H4 (cell line): Measurements from ENCODE around the gene WHRN. TPM values are rescaled to one million over a fixed set of nuclear protein-coding genes. Genes with fewer than 3 reads are reported as not detected.

ENCODE experiments used
- DNase-seq: peaks from one replicate; pipeline ENCODE4 v3.0.0-alpha.2; 2015; ENCODE audit warnings: low spot score
- total RNA-seq: library from RNA; depleted of rRNA; stranded (reverse); fragments of >200 nt; shearing (Covaris generic); gene quantifications from 2 replicates; pipeline ENCODE4 v1.2.3, GENCODE V29; 2014

Gene WHRN
- total RNA-seq, 1 experiment from 2014 or later, result 1.5 TPM

DNA sequence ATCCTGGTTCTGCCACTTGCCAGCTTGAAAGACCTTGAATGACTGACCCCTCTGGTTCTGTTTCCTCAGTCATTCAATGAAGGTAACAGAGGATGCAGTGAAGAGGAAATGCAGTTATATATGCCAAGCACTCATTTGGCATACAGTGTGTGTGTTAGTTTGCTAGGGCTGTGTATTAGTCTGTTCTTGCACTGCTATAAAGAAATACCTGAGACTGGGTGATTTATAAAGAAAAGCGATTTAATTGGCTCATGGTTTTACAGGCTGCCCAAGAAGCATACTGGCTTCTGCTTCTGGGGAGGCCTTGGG lies 8.6 kb upstream of the WHRN start:
- DNase-seq, result no peak

DNA sequence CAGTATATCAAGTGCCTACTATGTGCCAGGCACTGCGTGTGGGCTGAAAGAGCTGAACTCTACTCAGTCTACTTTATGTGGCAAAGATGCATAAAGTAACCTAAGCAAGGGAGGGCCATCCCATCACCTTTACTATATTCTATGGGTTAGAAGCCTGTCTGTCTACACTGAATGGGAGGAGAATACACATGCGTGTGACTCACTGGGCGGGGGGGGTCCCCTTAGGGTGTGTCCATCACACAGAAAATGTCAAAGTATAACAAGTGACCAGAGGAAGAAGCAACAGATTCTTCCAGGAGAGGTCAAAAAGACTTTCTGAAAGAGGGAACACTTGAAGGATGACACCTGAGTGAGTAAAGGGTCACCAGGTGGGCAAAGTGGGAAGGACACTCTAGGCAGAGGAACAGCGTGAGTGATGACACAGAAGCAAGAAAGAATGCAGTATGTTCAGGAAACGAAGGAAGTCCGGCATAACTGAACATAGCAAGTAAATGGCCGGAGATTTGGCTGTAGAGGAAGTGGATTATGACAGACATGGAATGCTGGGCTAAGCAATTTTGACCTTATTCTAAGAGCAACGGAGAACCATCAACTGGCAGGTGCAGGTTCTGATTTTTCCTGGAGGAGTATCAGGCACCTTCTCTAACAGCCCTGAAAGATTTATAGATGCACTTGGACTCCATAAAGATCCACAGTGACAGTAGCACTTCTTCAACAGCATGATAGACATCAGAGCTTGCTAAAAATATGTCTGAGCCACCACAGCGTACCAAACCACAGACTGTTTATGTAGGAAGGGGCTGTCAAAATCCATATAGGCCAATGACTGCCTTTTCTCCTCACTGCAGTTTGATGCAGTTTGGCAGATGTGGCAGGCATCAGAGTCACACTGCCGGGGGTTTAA lies 8.0 kb upstream of the WHRN start:
- DNase-seq, result no peak

DNA sequence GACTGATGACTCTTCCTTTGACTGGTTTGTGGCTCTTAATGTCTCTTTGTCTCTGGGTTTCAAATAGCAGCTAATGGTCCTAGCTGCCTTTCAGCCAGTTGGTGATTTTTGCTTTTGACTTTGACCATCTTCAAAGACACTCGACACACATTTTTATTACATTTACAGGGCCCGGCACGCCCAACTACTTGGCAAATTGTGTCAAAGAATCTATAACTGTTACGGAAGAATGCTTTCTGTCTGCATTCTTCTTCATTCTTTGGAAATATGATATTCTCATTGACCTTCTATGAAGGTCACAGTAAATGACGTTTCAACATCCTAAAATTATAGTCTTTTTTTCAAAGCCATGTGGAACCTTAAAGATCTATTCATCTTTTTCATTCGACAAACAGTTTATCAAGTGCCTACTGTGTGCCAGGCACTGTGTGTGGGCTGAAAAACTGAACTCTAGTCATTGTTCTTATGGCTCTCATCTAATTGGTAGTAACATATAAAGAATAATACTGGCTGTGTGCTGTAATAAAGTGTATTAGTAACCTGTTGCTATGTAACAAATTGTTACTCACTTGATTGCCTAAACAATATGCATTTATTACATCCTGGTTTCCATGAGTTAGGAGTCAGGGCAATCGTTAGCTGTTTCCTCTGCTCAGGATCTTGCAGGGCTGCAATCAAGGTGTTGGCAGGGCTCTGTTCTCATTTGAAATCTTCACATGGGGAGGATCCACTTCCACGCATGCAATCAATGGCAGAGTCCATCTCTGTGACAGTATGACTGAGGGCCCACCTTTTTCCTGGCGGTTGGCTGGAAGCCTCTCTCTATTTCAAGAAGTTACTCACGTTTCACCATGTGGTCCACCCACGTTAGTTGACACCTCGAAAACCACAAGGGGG lies 7.0 kb upstream of the WHRN start:
- no peak for DNase-seq

DNA sequence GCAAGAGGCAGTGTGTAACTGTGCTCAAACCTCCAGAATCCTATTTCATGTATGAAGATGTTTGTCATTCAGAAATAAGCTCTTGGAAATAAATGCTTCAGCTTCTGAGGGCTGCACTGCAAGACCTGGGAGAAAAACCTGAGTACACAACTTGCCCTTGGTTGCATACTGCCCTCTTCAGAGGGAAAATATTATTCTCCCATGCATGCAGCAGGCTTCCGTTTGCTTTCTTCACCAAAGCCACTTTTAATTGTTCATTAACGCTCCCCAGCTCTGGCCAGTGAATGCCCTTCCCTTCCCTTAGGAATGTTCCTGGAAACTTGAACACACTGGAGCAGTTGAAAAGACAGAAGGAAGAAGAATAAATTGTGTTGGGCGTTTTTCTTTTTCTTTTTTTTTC lies 2.5 kb upstream of the WHRN start:
- peak; percentile 18 for DNase-seq

DNA sequence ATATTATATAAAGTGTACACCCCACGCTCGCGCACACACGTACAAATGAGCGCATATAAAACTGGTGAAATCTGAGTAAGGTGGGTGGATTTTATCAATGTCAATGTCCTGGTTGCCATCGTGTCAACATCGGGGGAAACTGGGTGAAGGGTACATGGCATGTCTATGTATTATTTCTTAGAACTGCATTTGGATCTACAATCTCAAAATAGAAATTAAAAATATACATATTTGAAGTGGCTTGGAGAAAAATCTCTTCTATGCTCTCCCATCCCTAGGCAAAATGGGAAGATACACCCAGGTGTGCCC lies 763 bp upstream of the WHRN start:
- no peak for DNase-seq

DNA sequence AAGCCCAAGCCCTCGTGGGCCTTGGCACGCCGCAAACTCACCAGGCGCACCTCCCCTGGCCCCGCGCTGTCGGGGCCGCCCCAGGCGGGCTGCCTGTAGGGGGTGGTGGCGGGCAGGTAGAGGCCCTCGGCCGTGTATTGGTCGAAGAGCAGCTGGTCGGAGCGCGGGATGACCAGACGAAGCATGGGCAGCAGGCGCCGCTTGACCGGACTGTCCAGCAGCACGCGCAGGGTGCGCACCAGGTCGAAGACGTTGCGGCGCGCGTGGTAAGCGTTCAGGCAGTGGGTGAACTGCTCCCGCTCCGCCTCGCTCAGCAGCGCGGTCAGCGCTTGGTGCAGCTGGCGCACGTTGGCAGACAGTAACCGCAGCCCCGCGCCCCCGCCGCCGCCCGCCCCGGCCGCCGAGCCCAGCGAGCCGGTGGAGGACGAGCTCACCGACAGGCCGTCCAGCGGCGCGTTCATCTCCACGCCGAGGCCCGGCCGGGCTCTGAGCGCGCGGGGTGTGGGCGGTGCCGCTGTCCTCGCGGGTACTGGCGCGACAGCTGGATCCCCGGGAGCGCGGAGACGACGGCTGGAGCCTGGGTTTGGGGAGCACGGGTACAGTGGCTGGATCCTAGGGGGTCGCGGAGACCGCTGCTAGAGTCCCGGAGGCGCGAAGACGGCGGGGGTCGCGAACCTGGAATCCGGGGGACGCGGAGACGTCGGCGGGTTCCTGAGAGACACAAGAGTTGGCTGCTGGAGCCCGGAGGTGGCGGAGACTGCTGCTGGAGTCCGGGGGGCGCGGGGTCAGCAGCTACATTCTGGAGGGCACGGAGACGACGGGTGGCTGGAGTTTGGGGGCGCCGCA lies 709 bp downstream of the WHRN start:
- no peak for DNase-seq

DNA sequence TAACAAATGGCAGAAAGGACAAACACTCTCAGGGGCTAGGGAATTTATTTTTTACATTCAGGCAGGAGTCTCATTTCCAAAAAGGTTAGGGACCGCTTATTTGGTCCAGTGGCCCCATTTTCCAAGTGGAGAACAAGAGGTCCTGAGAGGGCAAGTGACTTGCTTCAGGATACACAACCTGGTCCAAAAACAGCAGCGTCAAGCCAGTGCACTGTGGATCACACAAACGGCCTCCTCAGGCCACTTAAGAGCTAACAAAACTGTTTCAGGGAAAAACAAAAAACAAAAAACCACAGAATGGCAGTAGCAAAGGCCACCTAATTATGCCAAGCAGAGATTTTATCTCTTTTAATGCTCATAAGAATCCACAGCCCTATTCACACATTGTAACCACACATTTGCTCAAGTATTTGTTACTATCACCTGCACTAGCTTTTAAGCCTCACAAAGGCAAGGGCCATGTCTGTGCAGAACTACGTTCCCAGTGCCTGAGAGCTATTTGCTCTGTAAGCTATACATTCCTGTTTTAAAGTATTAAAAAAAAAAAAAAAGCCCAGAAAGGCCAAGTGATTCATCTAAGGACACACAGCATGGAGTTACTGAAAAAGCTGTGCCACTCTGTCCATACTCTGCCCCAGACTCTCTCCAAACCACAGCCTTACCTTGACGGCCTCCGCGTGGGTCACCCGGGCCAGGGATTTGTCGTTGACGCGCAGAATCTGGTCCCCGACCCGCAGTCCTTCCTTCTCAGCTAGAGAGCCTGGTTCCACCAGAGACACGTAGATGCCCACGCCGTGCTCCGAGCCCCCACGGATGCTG lies 1.5 kb downstream of the WHRN start:
- no peak for DNase-seq

DNA sequence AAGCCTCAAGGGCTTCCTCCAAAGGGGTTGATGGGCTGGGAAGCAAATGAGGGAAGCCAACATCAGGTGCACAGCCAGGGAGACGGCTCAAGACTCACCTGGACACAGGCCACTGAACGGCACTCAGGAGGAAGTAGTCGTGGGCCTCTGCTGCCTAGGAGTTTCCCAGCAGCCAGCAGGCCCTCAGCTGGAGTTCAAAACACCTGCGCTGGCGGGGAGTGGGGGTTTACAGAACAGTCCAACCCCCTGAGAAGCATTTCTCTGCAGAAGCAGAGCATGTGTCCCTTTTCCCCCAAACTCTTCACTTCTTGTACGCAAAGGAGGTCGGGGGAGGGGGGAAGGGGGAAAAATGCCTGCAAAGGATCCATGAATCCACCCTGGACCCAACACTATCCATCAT lies 2.3 kb downstream of the WHRN start:
- no peak for DNase-seq

DNA sequence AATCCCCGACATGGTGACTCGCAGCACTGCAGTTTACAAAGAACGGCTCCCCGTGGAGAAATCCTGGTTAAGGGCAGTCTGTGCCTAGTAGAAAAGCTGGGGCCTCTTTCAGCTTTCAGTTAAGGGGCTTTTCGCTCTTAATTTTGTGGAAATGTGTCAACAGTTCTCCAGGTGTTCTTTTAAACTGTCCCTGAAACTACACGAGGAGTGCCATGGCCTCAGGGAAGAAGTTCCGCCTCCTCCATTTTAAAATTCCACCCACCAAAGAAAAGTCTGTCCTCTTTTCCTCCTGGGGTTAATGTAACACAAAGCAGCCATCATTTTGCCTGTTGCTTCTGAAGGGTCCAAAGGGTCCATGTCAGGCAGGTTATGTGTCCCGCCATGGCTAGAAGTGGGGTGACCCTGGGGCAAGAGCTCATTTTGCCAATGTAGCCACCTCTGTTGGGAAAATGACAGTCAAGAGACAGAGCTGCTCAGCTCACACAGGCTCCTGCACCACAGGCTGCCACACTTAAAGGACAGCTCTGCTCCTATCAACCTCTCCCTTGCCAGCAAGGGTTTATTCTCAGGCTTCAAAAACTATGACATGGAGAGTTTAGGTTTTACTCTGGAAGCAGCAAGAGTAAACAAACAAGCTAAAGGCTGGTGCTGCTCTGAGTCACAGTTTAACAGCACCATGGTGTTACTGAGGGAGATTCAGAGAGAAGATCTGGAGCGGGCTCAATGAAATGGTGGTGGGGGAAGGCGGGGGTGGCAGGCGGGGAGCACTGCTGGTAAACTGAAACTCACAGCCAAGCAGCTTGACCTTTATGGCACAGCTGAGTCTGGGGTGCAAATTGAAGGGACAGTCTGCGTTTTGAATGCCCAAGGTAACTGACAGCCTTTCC lies 3.2 kb downstream of the WHRN start:
- DNase-seq, result peak; percentile 85

DNA sequence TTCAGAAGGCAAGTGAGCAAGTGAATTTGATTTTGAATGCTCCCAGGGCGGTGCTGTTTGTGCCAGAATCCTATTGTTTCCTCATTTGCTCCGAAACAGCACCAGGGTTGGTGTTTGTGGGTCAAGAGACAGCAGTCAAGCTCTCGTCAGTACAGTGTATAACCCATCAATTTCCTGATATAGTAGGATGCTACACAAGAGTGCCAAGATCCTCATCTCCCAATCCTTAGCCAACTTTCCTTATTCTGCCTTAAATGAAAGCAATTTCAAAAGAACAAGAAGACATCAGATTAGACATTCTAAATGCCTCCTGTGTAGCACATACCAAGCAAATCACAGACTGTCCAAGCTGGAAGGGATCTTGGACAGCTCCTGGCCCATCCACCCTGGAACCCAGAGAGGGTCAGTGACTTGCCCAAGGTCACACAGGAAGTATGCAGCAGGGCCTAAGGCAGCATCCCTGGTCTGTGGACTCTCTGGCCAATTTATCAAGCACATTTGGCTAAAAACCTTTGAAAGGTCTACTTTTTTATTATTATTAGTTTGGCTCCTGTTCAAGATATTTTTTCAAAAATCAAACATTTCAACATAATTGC lies 4.5 kb downstream of the WHRN start:
- no peak for DNase-seq

DNA sequence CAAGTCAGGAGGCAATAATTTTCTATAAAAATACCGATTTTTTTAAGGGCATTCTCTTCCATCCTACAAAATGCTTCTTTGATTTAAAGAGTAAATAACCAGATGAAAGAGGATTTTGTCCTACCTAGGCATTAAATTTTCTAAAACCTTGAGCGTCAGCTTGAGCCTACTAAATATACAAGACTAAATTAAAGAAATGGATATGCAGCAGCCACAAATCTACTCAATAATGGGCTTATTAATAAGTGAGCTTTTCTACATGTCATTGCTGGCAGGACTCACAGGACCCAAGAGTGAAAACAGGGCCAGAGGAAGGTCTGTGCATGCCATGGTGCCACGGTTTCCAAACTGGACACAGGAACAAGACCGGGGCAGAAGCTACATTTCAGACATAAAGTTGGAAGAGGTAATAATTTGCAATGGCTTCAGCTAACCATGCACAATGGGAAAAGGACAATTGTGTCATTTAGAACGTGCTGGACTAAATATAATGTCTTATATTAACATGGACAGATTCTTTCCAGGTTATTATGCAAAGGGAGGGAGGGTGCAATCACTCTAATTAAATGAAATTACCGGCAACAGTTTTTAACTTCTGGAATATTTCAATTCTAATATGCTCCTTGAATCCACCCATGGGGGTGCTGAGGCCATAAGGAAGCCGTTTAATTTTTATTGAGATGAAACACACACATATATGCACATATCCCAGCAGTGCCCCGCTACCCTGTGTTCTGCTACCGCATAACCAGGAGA lies 5.2 kb downstream of the WHRN start:
- DNase-seq, result no peak

DNA sequence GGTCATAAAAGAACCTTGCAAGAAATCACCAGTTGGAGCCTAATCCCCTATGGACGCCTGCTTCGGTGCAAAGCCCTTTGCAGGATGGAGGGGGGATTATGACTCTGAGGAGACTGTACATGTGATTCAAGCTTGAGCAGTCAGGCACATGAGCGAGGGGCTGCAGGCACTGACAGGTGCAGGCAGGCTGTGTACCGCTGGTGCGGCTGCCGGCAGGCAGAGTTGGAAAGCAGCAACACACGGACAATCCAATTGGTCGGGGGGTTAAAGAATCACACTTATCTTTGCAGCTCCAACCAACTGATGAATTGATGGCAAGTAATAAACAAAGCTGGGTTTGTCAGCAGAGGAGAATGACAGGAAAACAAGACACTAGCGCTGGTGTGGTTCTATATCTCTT lies 5.7 kb downstream of the WHRN start:
- DNase-seq, result no peak

DNA sequence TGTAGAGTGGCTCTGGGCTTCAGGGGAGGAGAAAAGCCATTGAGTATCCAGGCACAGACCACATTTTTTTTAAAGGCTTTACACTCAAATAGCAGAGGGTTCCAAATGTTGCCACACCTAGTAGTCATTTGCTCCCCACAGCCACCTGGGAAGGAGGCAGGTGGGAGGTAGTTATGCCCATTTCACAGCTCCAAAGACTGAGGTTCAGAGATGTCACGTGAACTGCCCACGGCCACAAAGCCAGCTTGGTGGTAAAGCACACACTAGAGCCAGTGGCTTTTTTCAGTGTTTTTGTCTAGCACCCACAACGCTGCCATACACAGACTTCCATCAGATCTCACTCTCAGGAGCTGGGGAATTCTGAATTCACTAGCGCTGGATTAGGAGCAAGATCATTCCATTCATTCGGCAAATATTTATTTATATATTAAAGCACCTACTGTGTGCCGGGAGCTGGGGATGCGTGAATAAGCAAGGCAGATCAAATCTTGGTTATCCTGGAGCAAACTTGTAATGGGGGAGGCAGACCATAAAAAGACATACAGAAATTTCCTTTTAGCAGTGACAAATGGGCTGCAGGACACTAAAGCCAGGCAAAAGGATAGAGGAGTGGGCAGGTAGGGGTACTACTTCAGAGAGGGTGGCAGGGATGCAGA lies 7.4 kb downstream of the WHRN start:
- no peak for DNase-seq

DNA sequence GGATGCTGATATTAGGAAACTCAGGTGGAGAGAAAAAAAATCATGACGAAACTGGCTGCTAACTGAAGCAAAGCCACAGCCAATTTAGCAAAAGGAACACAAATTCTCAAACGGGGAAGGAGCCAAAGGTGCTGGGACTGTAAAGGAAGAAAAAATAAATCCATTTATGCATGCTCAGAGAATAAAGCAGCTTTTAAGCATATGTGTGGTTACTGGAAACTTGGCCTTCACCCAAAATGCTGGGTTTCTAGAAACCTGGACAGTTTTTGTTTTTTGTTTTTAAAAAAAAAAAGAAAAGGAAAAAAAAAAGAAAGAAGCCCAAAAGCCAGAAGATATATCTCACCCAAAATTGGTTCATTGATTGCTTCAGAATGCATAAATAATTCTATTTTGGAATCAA lies 8.0 kb downstream of the WHRN start:
- no peak for DNase-seq

DNA sequence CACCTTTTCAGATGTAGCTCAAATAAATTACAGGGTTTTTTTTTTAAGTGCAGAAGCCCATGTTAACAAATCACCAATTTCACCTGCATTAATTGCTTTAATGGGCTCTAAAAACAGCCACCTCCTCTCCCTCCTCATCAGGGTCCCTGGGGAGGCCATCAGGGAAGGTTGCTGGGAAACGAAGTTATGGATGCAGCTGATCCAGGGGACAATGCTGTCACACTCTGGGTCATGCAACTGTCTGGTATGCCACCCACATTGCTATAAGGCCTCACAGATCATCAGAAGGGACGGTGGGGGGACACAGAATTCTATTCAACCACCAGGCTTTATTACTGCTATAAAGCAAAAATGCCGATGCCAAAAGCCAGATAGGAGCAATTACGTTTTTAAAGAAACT lies 9.3 kb downstream of the WHRN start:
- no peak for DNase-seq

DNA sequence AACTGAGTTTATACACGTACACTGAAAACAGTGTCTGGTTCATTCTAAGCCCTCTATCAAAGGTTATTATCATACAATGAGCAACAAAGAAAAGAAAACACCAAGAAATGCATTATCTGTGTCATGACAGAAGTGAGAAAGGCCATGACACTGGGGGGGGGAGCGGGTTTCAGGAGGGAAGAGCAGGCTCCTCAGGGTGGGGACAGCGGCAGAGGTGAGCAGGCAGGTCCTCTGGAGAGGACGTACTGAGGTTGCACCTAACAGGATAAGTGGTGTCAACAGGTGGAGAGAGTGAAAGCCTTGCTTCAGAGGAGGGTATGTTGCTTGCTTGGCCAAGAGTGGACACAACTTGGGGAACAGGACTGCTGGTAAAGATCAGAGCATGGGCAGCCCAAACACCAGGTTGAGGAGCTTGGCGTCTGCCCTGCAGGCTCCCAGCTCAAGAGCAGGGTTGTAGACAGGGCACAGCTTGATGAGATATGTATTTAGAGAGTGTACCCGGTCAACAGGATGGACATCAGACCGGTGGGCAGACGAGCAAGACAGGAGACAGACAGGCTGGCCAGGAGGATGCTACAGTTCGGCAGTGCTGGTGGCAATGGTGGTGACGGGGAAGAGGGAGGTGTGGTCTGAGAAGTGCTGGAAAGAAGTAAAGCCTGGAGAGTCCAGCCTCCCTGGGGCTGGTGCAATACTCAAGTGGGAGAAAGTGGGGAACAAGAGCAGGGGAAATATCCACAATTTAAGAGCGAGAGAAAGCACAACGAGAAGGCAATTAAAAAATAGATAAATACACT lies 10.3 kb downstream of the WHRN start:
- no peak for DNase-seq

DNA sequence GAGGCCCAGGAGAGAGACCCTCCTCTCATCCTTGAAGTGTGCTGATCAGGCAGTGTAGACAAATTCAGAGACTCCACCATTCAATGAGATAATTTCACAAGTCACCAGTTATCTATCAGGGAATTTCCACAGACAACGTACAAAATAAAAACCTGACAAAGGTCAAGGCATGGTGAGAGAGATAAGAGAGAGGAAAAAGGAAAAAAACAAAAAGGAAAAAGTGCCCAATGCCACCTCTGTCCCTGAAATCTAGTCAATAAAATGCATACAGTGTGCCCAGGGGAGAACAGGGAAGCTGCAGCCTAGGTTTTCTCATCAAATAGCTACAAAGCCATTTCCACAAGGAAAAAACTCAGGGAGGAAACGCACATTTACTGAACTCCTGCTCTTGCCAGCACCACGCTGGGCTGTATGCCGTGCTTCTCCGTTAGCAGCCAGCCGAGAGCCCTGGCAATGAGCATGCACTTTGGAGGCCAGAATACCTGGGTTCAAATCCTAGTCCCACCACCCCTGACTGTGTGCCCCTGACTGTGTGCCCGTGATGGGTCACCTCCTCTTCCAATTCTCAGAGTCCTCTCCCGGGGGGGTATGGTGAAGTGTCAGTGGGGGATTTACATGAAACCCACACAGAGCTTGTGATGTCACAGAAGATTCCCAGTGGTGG lies 11.6 kb downstream of the WHRN start:
- DNase-seq, result no peak
